ENCODE data around the gene HOXB6. TPM values are rescaled to one million over a fixed set of nuclear protein-coding genes. Genes with fewer than 3 reads are reported as not detected.

HOXB6 gene
- total RNA-seq, 1 experiment from 2014 or later = 64.8 TPM

- TF ChIP-seq SP1 (IDR thresholded peaks at IDR 0.05; ENCODE audit: low read depth) = no peak
- TF ChIP-seq FOSL1 (IDR thresholded peaks at IDR 0.05; ENCODE audit: low read depth) = no peak
- TF ChIP-seq ATF3 (IDR thresholded peaks at IDR 0.05) = no peak
Observed at GRCh38 chr17:48552466-48553189, 52.2 kb downstream of the HOXB6 start (continued).

GRCh38 chr17:48551596-48552465, 53.0 kb downstream of the HOXB6 start:
- POLR2A ChIA-PET = no interaction called here
- H2AFZ ChIP-seq (ENCODE audit: low read depth, low read length, poor library complexity, severe bottlenecking) = no peak overlapping the region
- H3K27me3 ChIP-seq (ENCODE audit: insufficient read depth, low read length) = no peaks in the 10 kb centered on the region
- H3K4me3 ChIP-seq (replicated peaks in 1 of 2; ENCODE audit: low read depth in 1 of 2, low read length in 2 of 2) = no peak overlapping the region
- no peaks in the 10 kb centered on the region for H3K9me2 ChIP-seq (ENCODE audit: insufficient read depth)
- H3K9me3 ChIP-seq (ENCODE audit: control insufficient read depth in 1 of 2, insufficient read depth in 1 of 2, low read depth in 1 of 2, low read length in 2 of 2) = no peaks in the 10 kb centered on the region
- no TSS peak for BruUV-seq (replicated peaks)
- no peak for ATAC-seq
- no peaks in the 10 kb centered on the region for H3K79me2 ChIP-seq (ENCODE audit: insufficient read depth, low read length)
- peaks cover 0 to 4% of the 10 kb centered on the region in 2 experiments; a peak in 1 of 4 replicates for H3K36me3 ChIP-seq (ENCODE audit: control insufficient read depth in 1 of 2, insufficient read depth in 2 of 2, low read length in 2 of 2)
- no peak overlapping the region for H3K9ac ChIP-seq (ENCODE audit: low read length)
- no peak overlapping the region for H3K4me2 ChIP-seq (ENCODE audit: low read length)
- peaks cover 0 to under 1% of the 10 kb centered on the region in 2 experiments; a peak in 1 of 4 replicates for H3K4me1 ChIP-seq (ENCODE audit: control insufficient read depth in 1 of 2, insufficient read depth in 2 of 2, low read length in 2 of 2)
- CTCF ChIA-PET = no interaction called here
- DNase-seq (ENCODE audit: low read depth, low spot score) = no peak
- H3K27ac ChIP-seq (ENCODE audit: low read depth, low read length) = no peak overlapping the region
- RAD21 ChIA-PET (ENCODE audit: low non-redundant PET in 1 of 2, low total read pairs in 2 of 2, uncharacterized antibody in 2 of 2, unreplicated experiment in 2 of 2) = no interaction called here
- intact Hi-C loops (cut with micrococcal nuclease) = no loop called here
- no peaks in the 10 kb centered on the region for H4K20me1 ChIP-seq (ENCODE audit: insufficient read depth)
- TF ChIP-seq SP1 (IDR thresholded peaks at IDR 0.05; ENCODE audit: low read depth) (no peak), CTCF (IDR thresholded peaks at IDR 0.05 in 2 of 3, conservative IDR thresholded peaks at IDR 0.05 in 1 of 3; ENCODE audit: borderline replicate concordance in 1 of 3, insufficient read depth in 1 of 3, low read depth in 2 of 3, low read length in 2 of 3) (no peak), SIN3A (IDR thresholded peaks at IDR 0.05; ENCODE audit: low read depth) (no peak), REST (IDR thresholded peaks at IDR 0.05; ENCODE audit: low read depth) (no peak), EZH2phosphoT487 (IDR thresholded peaks at IDR 0.05; ENCODE audit: borderline replicate concordance) (no peak), ZBTB33 (IDR thresholded peaks at IDR 0.05; ENCODE audit: extremely low read depth, insufficient replicate concordance, low read length) (no peak), YY1 (IDR thresholded peaks at IDR 0.05; ENCODE audit: extremely low read depth, insufficient replicate concordance, low read depth, low read length) (no peak), FOSL1 (IDR thresholded peaks at IDR 0.05; ENCODE audit: low read depth) (no peak), MAX (IDR thresholded peaks at IDR 0.05) (no peak), ELF1 (IDR thresholded peaks at IDR 0.05; ENCODE audit: borderline replicate concordance, low read depth) (no peak), POLR2AphosphoS5 (IDR thresholded peaks at IDR 0.05; ENCODE audit: low read depth, low read length) (no peak), CBX3 (IDR thresholded peaks at IDR 0.05; ENCODE audit: low read depth) (no peak), JUND (IDR thresholded peaks at IDR 0.05) (no peak)
